ENCODE data around the gene RPRD1B.
A peak's percentile ranks its signal among the peaks of the same experiment; 100 is the strongest.

The RPRD1B gene

DNA sequence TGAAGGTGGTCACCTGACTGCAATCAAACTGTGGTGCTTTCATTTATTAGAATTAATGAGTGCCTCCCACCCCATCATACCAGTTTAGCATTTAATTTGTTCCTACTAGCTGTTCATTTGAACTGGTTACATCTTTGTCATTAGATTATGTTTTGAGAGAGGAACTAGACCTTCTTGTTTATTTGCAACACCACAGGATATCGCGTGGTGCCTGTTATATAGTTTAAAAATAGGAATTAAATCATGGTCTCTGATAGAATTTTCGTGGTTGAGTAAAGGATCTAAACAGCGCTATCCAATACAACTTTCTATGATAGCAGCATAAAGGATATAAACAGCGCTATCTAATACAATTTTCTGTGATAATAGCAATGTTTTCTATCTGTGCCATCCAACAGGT, 2.8 kb downstream of the RPRD1B start:
- DNase-seq (ENCODE audit: low spot score), result no peak

DNA sequence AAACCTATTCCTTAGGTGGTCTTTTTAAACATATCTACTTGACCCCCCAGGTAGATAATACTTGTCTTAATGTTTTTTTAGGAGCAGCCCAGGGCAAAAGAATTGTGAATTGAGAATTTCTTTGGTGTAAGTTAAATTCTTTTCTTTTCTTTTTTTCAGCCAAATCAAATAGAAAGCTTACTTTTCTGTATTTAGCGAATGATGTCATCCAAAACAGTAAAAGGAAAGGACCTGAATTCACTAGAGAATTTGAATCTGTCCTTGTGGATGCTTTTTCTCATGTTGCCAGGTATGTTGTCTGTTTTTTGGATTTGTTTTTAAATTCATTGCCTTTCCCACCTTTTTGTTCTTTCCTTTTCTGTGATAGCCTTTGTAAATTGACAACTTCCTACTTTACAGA, 6.7 kb downstream of the RPRD1B start:
- no peak for DNase-seq (ENCODE audit: low spot score)

DNA sequence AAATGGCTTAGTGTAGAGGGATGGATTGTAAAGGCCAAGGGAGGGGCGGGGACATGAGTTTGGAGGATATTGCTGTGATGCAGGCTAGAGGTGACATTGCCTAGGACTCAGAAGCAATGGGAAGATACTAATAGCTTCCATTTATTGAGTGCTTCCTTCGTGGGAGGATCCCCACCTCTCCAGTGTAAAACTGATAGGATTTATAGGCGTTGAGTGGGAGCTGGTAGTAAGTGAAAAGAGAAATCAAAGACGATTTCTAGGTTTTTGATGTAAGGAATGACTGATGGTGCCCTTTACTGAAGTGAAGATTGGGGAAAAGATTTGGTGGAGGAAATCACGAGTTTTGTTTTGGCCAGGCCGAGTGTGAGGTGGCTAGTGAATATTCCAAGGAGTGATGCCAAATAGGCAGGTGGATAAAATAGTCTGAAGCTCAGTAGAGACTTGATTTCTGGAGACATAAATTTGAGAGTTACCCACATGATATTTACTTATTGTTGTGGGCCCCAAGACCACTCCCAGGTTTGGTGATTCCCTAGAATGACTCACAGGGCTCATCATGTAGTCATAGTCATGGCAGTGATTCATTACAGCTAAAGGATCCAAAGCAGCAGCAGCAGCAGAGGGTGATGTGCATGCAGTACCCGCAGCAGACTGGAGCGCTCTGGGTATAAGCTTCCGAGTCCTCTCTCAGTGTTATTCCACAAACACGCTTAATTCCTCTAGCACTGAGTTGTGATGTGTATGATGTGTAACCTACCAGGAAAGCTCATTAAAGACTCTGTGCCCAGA, 10.2 kb downstream of the RPRD1B start:
- DNase-seq (ENCODE audit: low spot score), result no peak

DNA sequence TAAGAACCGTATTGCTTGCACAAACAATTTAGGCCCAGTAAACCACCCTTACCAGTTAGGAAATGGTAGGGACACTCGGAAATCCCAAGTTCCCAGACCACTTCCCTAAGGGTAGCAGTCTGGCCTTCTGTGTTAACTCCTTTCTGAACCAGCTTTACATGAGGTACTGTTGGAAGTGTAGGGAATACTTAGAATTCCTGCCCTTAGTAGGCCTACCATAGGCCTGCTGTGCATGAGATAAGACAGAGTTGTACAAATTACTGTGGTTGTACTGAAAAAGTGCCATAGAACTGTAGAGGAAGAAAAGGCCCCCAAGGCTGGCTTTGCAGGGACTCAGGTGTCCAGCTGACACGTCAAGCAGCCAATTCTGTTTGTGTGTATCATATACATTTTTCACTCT, 11.1 kb downstream of the RPRD1B start:
- no peak for DNase-seq (ENCODE audit: low spot score)

DNA sequence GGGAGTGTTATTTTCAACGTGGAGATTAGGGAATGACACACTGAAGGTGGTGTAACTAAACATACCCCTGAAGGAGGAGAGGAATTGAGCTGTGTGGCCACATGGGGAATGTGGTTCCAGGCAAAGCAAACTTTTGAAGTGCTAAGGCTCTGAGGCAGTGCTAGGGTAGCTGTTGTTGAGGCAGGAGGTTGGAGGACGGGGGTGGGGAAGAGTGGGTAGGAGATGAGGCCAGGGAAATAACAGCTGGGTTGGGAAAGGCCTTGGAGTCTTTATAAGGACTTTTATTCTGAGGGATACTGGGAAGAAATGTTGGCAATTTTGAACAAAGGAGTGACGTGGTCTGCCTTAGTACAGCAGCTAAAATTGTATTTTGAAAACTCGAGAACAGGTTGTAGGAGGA, 13.0 kb downstream of the RPRD1B start:
- no peak for DNase-seq (ENCODE audit: low spot score)

DNA sequence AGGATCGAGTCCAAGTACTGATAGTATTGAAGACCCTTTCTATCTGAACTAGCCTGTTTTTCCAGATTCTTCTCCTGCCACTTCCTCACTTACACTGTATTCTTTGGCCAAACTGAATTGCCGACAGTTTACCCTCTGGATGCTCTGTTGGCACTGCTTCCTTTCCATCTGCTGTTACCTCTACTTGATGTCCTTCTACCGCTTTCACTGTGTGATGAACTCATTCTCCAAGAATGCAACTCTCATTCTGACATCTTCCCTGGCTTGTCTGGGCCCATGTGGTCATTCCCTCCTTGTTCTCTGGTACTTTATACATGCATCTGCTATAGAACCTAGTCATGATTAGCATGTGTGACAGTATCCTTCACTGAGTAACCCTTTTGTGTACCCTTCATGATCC, 16.3 kb downstream of the RPRD1B start:
- DNase-seq (ENCODE audit: low spot score), result no peak

GRCh38 chr20:38050686-38051085, 17.1 kb downstream of the RPRD1B start:
- DNase-seq (ENCODE audit: low spot score), result no peak

DNA sequence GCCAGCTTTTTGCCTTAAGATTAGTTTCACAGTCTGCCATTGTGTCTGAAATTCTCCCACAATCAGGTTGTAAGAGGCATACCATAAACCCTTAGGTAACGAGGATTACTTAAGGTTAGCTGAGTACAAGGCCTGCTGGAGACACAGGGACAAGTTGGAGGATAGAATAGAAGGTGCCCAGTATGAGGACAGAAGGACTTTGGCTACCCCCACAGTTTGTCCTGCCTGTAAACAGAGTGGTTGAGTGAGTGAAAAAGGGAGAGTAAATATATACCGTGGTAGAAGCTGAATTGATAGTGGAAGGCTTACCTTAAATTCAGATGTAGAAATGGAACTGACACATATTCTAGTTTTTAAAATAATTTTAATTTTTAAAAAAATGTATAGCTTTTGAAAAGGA, 19.3 kb downstream of the RPRD1B start:
- DNase-seq (ENCODE audit: low spot score), result no peak

- no peak for DNase-seq (ENCODE audit: low spot score)
These were observed 21.1 kb downstream of the RPRD1B start for GRCh38 chr20:38054647-38055046.

GRCh38 chr20:38055294-38055693, 21.7 kb downstream of the RPRD1B start:
- no peak for DNase-seq (ENCODE audit: low spot score)

GRCh38 chr20:38055848-38056247, 22.3 kb downstream of the RPRD1B start:
- DNase-seq (ENCODE audit: low spot score), result no peak

DNA sequence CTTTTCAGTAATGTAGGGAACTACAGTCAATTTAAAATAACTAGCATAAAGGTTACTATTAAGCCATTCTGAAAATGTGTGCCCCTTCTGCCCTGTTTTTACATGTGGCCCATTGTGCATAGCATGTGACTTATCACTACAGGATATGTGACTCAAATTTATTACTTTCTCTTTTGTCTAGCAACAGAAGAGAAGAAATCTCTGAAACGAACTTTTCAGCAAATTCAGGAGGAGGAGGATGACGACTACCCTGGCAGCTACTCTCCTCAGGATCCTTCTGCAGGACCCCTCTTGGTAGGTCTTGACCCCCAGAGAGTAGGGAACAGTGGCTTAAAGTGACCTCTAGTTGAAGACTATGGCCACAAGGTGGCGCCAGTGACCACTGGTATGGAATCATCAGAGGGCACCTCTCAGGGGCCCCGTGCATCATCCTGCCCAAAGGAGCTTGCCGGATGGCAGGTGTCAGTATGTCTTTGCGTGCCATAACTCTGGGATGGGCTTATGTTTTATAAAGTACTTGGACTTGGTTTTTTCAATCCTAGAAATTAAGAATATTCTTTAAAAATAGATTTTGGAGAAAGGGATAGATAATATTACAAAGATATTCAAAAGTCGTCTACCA, 23.9 kb downstream of the RPRD1B start:
- DNase-seq (ENCODE audit: low spot score), result peak; percentile 65

- no peak for DNase-seq (ENCODE audit: low spot score)
These were observed 26.3 kb downstream of the RPRD1B start for GRCh38 chr20:38059832-38060231.

DNA sequence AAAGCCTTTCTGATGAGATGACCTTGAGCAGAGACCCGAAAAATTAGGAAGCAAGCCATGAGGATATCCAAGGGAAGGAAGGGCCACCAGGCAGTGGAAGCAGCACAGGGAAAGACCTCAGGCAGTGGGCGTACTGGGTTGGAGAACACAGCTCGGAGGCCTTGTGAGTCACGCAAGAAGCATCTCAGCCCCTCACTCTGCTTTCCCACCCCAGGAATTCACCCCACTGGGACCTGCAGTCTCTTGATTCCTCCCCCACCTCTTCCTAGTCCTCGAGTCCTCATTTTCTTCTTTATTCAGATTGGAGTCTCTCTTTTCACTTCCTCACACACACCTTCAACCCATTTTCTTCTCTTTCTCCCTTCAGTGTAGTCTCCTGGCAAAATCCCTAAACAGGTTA, 27.0 kb downstream of the RPRD1B start:
- no peak for DNase-seq (ENCODE audit: low spot score)

DNA sequence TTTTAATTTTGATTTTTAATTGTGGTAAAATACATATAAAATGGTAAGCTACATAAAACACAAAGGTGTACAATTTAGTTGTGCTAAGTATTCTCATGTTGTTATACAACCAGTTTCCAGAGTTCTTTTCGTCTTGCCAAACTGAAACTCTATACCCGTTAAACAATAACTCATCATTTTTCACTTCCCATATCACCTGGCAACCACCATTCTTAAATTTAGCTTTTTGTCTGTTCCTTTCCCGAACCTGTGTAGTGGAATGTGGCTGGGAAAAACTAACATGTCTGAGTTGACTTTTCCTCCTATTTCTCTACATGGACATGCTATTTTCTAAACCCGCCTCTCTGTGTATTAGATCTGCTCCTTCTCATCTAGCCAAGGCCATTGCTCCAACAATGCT, 27.6 kb downstream of the RPRD1B start:
- no peak for DNase-seq (ENCODE audit: low spot score)

DNA sequence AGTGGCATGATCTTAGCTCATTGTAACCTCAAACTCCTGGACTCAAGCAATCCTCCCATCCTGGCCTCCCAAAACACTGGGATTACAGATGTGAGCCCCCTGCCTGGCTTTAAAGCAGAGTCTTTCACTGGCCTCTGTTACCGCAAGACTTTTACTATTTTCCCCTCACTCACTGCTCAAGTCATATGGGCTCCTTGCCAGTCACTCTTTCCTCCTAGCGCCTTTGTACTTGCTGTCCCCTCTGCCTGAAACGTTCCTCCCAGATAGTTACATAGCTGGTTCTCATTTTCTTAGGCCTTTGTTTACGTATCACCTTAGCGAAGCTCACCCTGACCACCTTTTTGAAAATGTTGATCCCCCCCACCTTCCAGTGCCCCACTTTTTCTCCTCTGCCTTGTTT, 29.3 kb downstream of the RPRD1B start:
- DNase-seq (ENCODE audit: low spot score), result no peak

DNA sequence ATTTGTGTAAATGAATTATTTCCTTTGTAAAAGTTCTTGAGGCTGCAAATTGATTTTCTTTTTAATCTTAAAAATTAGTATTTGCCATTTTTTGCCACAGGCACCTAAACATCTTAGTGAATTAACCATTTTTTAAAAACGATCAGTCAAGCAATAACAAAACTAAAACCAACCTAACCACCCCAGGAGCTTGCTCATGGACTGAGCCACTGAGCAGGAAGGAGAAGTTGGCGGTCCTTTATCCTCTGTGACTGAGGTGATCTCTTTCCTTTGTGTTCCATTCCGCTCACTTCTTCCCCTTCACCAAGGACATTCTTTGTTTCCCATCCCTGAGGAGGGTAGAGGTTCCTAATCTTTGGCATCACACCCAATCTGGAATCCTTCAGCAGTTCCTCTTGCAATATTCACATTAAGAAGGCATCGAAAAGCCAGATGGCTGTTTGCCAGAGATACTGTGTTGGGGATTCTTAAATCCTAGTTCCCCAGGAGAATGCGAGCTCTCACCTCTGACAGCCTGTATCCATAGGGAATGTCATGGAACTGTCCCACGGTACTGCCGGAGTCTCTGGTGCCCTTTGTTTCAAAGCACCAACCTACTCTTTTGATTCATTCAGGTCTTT, 30.5 kb downstream of the RPRD1B start:
- no peak for DNase-seq (ENCODE audit: low spot score)

GRCh38 chr20:38065764-38066375, 32.3 kb downstream of the RPRD1B start:
- no peak for DNase-seq (ENCODE audit: low spot score)

- DNase-seq (ENCODE audit: low spot score), result no peak
These were observed 33.6 kb downstream of the RPRD1B start for GRCh38 chr20:38066969-38067716.

DNA sequence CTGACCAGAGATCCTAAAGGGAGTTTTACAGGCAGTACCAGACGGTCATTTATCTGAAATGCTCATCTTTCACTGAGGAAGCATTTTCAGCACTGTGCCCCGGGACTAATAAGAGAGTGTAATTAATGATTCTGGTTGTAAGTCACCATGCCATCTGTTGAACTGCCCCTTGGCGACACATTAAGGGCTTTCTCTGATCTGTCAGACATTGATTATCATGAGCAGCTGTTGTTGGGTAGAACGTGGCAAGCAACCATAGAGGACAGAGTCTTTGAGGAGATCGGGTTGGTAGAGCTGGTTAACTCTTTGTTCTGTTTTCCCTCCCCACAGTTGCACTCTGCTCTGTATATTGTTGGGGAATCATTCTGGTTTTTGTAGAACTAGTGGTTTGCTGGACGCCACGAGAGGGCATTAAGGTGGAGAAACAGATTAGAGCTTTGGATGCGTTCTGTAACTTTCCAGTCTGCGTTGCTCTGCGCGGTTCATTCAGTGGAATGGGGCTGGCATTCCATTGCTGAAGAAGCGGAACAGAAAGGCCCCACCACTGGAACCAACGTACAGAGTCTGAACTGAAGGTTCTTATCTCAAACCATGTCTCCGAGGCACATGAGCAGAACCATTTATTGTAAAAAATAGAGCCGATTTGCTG, 34.3 kb downstream of the RPRD1B start:
- no peak for DNase-seq (ENCODE audit: low spot score)

DNA sequence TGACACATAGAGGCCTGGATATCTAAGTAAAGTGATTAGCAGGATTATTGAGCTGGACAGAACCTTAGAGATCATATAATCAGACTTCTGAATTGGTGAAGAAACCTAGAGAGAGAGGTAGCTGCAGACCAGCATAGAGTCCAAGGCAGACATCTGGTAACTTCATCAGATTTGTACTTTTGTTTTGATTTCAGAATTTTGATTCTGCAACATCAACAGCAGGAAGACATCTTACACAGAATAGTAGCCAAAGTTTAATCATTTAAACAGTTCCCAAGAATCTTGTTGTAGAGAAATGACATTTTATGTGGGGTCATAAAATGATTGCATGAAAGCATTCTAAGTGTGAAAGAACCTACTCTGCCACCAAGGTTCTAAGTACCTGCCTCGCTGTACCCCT, 39.4 kb downstream of the RPRD1B start:
- DNase-seq (ENCODE audit: low spot score), result no peak
